Urinary bladder (tissue), 4 donors: Measurements from ENCODE around the gene RASGRF1. TPM values are rescaled to one million over a fixed set of nuclear protein-coding genes. Genes with fewer than 3 reads are reported as not detected.
A peak's percentile ranks its signal among the peaks of the same experiment; 100 is the strongest.

ENCODE experiments used
- DNase-seq: peaks from one replicate; pipeline ENCODE4 v3.0.0-alpha.2; 2015; ENCODE audit errors: extremely low spot score
- H3K27ac ChIP-seq: one replicate; pipeline ENCODE4 v1.5.1; 2013; ENCODE audit warnings: low read depth, mild to moderate bottlenecking, moderate library complexity
- H3K36me3 ChIP-seq: one replicate; pipeline ENCODE4 v1.6.1; 2013; ENCODE audit warnings: mild to moderate bottlenecking, moderate library complexity; ENCODE audit not compliant: insufficient read depth
- H3K4me1 ChIP-seq: one replicate; pipeline ENCODE4 v1.6.1; 2013; ENCODE audit warnings: mild to moderate bottlenecking, moderate library complexity; ENCODE audit not compliant: insufficient read depth
- H3K4me3 ChIP-seq: one replicate; pipeline ENCODE4 v1.5.1; 2013; ENCODE audit warnings: low read depth, low read length
- WGBS: extraction: QIAGEN DNeasy Blood & Tissue Kit; methylation state at CpG from one replicate; pipeline ENCODE4 v1.1.7; 2013; 5-methylcytosine and 5-hydroxymethylcytosine counted together
- polyA plus RNA-seq: library from polyadenylated mRNA; stranded (reverse); fragments of 200-250 nt; gene quantifications from one replicate; pipeline ENCODE4 v1.2.3, GENCODE V29; 2013
- total RNA-seq: library from RNA; depleted of rRNA; stranded (reverse); fragments of >200 nt; gene quantifications from one replicate; pipeline ENCODE4 v1.2.3, GENCODE V29; 2014
- donor health status: healthy with polysubstance abuse.
- donor health status: healthy.

Gene RASGRF1
- total RNA-seq (0.48 TPM), polyA plus RNA-seq (0.10 TPM)

GRCh38 chr15:79090487-79091203 lies at the start of gene RASGRF1:
TSS of gene RASGRF1 (minus strand) at chr15:79090780. CDS start at chr15:79090498, 282 bp downstream.
- Histone ChIP-seq H3K36me3 (no peaks in the 10 kb centered on the region), H3K27ac (no peak within 1 kb of the TSS), H3K4me1 (no peaks in the 10 kb centered on the region), H3K4me3 (peak within 1 kb of the TSS; percentile 4)
- no peak for DNase-seq
- under 1% methylated on average over 61 of the region's 61 CpGs for WGBS

- H3K36me3 ChIP-seq: no peaks in the 10 kb centered on the region
- 48% methylated on average over 3 of the region's 3 CpGs for WGBS
Measured at GRCh38 chr15:79136434-79137046, 46.0 kb upstream of the RASGRF1 start.

GRCh38 chr15:79133309-79133708 lies 42.7 kb upstream of the RASGRF1 start:
- WGBS: 80% methylated on average over 2 of the region's 2 CpGs
- Histone ChIP-seq H3K36me3 (no peaks in the 10 kb centered on the region), H3K27ac (no peak overlapping the region), H3K4me3 (no peak overlapping the region), H3K4me1 (no peaks in the 10 kb centered on the region)
- no peak for DNase-seq

More at GRCh38 chr15:79136434-79137046, 46.0 kb upstream of the RASGRF1 start:
- Histone ChIP-seq H3K27ac (no peak overlapping the region), H3K4me1 (no peaks in the 10 kb centered on the region), H3K4me3 (no peak overlapping the region)
- no peak for DNase-seq

- Histone ChIP-seq H3K4me1 (no peaks in the 10 kb centered on the region), H3K36me3 (no peaks in the 10 kb centered on the region), H3K4me3 (no peak overlapping the region), H3K27ac (no peak overlapping the region)
- 69% methylated on average over 1 of the region's 1 CpG for WGBS
- DNase-seq: no peak
Measured at GRCh38 chr15:79132770-79133169, 42.2 kb upstream of the RASGRF1 start.

GRCh38 chr15:79132361-79132760 lies 41.8 kb upstream of the RASGRF1 start:
- no peak overlapping the region for H3K27ac ChIP-seq
- H3K4me3 ChIP-seq: no peak overlapping the region
- H3K36me3 ChIP-seq: no peaks in the 10 kb centered on the region
- H3K4me1 ChIP-seq: no peaks in the 10 kb centered on the region
- no peak for DNase-seq

GRCh38 chr15:79130535-79131130 lies 40.1 kb upstream of the RASGRF1 start:
- H3K27ac ChIP-seq: no peak overlapping the region
- WGBS: 58% methylated on average over 4 of the region's 4 CpGs
- H3K4me3 ChIP-seq: no peak overlapping the region
- no peaks in the 10 kb centered on the region for H3K36me3 ChIP-seq
- H3K4me1 ChIP-seq: no peaks in the 10 kb centered on the region
- DNase-seq: no peak

GRCh38 chr15:79129235-79129634 lies 38.7 kb upstream of the RASGRF1 start:
- Histone ChIP-seq H3K4me3 (no peak overlapping the region), H3K4me1 (no peaks in the 10 kb centered on the region), H3K36me3 (no peaks in the 10 kb centered on the region), H3K27ac (no peak overlapping the region)
- DNase-seq: no peak
- 87% methylated on average over 3 of the region's 3 CpGs for WGBS

- H3K4me3 ChIP-seq: no peak overlapping the region
- 72% methylated on average over 3 of the region's 3 CpGs for WGBS
- H3K27ac ChIP-seq: no peak overlapping the region
- no peaks in the 10 kb centered on the region for H3K36me3 ChIP-seq
- H3K4me1 ChIP-seq: no peaks in the 10 kb centered on the region
- DNase-seq: no peak
Measured at GRCh38 chr15:79128556-79128955, 38.0 kb upstream of the RASGRF1 start.

- no peak for DNase-seq
- Histone ChIP-seq H3K36me3 (no peaks in the 10 kb centered on the region), H3K4me1 (no peaks in the 10 kb centered on the region), H3K4me3 (no peak overlapping the region), H3K27ac (no peak overlapping the region)
- 38% methylated on average over 3 of the region's 3 CpGs for WGBS
Measured at GRCh38 chr15:79124388-79124787, 33.8 kb upstream of the RASGRF1 start.

GRCh38 chr15:79122991-79123390 lies 32.4 kb upstream of the RASGRF1 start:
- 83% methylated on average over 12 of the region's 12 CpGs for WGBS
- H3K4me3 ChIP-seq: no peak overlapping the region
- H3K27ac ChIP-seq: no peak overlapping the region
- no peak for DNase-seq
- no peaks in the 10 kb centered on the region for H3K4me1 ChIP-seq
- no peaks in the 10 kb centered on the region for H3K36me3 ChIP-seq

GRCh38 chr15:79122391-79122790 lies 31.8 kb upstream of the RASGRF1 start:
- H3K36me3 ChIP-seq: no peaks in the 10 kb centered on the region
- DNase-seq: no peak
- 83% methylated on average over 5 of the region's 5 CpGs for WGBS

GRCh38 chr15:79121571-79121970 lies 31.0 kb upstream of the RASGRF1 start:
- Histone ChIP-seq H3K4me3 (no peak overlapping the region), H3K36me3 (no peaks in the 10 kb centered on the region), H3K4me1 (no peaks in the 10 kb centered on the region), H3K27ac (no peak overlapping the region)
- WGBS: 79% methylated on average over 7 of the region's 7 CpGs
- no peak for DNase-seq

More at GRCh38 chr15:79122391-79122790, 31.8 kb upstream of the RASGRF1 start:
- H3K27ac ChIP-seq: no peak overlapping the region
- no peak overlapping the region for H3K4me3 ChIP-seq
- no peaks in the 10 kb centered on the region for H3K4me1 ChIP-seq

GRCh38 chr15:79117442-79118204 lies 27.0 kb upstream of the RASGRF1 start:
- Histone ChIP-seq H3K4me1 (no peaks in the 10 kb centered on the region), H3K36me3 (no peaks in the 10 kb centered on the region), H3K4me3 (no peak overlapping the region), H3K27ac (no peak overlapping the region)
- 69% methylated on average over 3 of the region's 3 CpGs for WGBS
- no peak for DNase-seq
